MCF 10A (cell line): Measurements from ENCODE around the gene FOXL2NB. TPM values are rescaled to one million over a fixed set of nuclear protein-coding genes. Genes with fewer than 3 reads are reported as not detected.

Experiments used
- BruUV-seq: library from RNA; stranded (reverse); fragments of 400-500 nt; replicated peaks from 2 replicates; lab custom pipeline; 2021; lab: Mats Ljungman, UMichigan
- CTCF ChIA-PET: fragments of 300-600 bp; sonication (Branson Sonifier 250); formaldehyde crosslinking; extraction: SDS; loops from one replicate; lab custom pipeline; 2021; ENCODE audit warnings: antibody characterized with exemption, inconsistent platforms; lab: Yijun Ruan, JAX
- POLR2A ChIA-PET: fragments of 300-600, 350-650 bp; sonication (Branson Sonifier 250); formaldehyde crosslinking; extraction: SDS; loops from one replicate; lab custom pipeline; 2020; ENCODE audit warnings: antibody characterized with exemption, inconsistent platforms; lab: Yijun Ruan, JAX
- DNase-seq: peaks from one replicate; pipeline ENCODE4 v3.0.0-alpha.2; 2018; ENCODE audit not compliant: unreplicated experiment
- H3K27ac Mint-ChIP-seq: one replicate; pipeline ENCODE4 v1.8.0; 2022; ENCODE audit warnings: mild to moderate bottlenecking, low read depth, mixed read lengths; ENCODE audit not compliant: unreplicated experiment
- H3K27me3 Mint-ChIP-seq: one replicate; pipeline ENCODE4 v1.8.0; 2022; ENCODE audit warnings: mixed read lengths; ENCODE audit not compliant: insufficient read depth, unreplicated experiment
- H3K36me3 Mint-ChIP-seq: one replicate; pipeline ENCODE4 v1.8.0; 2022; ENCODE audit warnings: mild to moderate bottlenecking, moderate library complexity, mixed read lengths; ENCODE audit not compliant: insufficient read depth, unreplicated experiment
- H3K4me1 Mint-ChIP-seq: one replicate; pipeline ENCODE4 v1.8.0; 2022; ENCODE audit warnings: mixed read lengths; ENCODE audit not compliant: insufficient read depth, unreplicated experiment
- H3K4me3 Mint-ChIP-seq: one replicate; pipeline ENCODE4 v1.8.0; 2022; ENCODE audit warnings: mild to moderate bottlenecking, moderate library complexity, mixed read lengths; ENCODE audit not compliant: unreplicated experiment
- H3K9me3 Mint-ChIP-seq: one replicate; pipeline ENCODE4 v1.8.0; 2022; ENCODE audit warnings: mixed read lengths; ENCODE audit not compliant: unreplicated experiment
- CTCF ChIP-seq: fragments of 200-600 bp; IDR thresholded peaks from one replicate; pipeline ENCODE4 v1.8.0; 2022; ENCODE audit warnings: antibody characterized with exemption, mild to moderate bottlenecking; ENCODE audit not compliant: unreplicated experiment
- intact Hi-C: fragments of 100-400 bp; cut with micrococcal nuclease; formaldehyde crosslinking; loops from 2 replicates; pipeline ENCODE4 v1.14.1; 2022
- total RNA-seq: library from RNA; stranded (reverse); gene quantifications from 2 replicates; pipeline ENCODE4 v1.2.3, GENCODE V29; 2022

The FOXL2NB gene
- total RNA-seq, 1 experiment from 2014 or later, result 0.14 TPM

GRCh38 chr3:138945709-138946662, 1.0 kb upstream of the FOXL2NB start:
- Mint-ChIP-seq H3K27me3 (peaks cover 49% of the 10 kb centered on the region), H3K4me3 (peak overlapping the region; percentile 61), H3K36me3 (no peaks in the 10 kb centered on the region), H3K9me3 (no peaks in the 10 kb centered on the region), H3K27ac (no peak overlapping the region), H3K4me1 (no peaks in the 10 kb centered on the region)
- no TSS peak for BruUV-seq
- peak; percentile 38 for DNase-seq
- POLR2A ChIA-PET, result interaction anchor here (0.7 kb wide), 1 partner anchor 899 kb away, joined by 3 read pairs; no protein-coding TSS in a partner anchor
- peak; percentile 10 for TF ChIP-seq CTCF
- intact Hi-C loops, result no loop called here
- CTCF ChIA-PET, result interaction anchor here (1.0 to 1.1 kb wide), 2 partner anchors 12 kb away, joined by 3 to 7 read pairs; no protein-coding TSS in a partner anchor

GRCh38 chr3:138947495-138948121, 591 bp downstream of the FOXL2NB start:
- ChIA-PET POLR2A (no interaction called here), CTCF (interaction anchor here (0.5 to 3.4 kb wide), 5 partner anchors 11 to 532 kb away, joined by 3 to 14 read pairs (median 4); no protein-coding TSS in a partner anchor)
- intact Hi-C loops, result no loop called here
- no peak overlapping the region for H3K27ac Mint-ChIP-seq
- H3K9me3 Mint-ChIP-seq, result no peaks in the 10 kb centered on the region
- no TSS peak for BruUV-seq
- DNase-seq, result no peak
- H3K4me3 Mint-ChIP-seq, result no peak overlapping the region
- TF ChIP-seq CTCF, result no peak
- H3K4me1 Mint-ChIP-seq, result no peaks in the 10 kb centered on the region
- no peaks in the 10 kb centered on the region for H3K36me3 Mint-ChIP-seq
- H3K27me3 Mint-ChIP-seq, result peaks cover 51% of the 10 kb centered on the region

DNA sequence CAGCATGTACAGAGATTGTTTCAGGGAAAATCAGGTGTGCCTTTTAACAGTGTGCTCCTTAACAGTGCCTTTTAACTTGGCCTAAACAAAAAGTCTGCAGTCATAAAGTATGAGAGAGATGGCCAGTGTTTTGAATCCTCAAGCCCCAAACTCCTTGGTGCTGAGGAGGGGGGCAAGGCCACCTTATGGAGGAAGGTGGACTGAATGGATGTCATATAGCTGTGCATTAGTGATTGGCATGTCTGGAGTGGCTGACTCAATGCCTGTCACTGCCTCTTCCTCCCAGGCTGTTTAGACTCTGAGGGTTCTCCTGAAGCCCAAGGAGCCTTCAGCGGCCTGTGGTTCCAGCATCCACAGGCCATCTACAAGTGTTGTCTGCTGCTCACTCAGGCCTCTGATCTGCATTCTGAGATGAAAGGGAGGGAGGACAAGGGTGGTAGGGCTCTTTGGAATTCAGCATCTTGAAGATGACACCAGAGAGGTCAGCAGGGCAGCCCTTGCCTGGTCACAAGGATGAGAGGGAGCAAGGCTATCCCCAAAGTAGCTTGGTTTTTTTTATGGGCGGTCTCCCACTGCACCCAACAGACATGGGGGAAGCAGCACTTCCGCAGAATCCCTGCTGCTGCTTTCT, 1.5 kb downstream of the FOXL2NB start:
- Mint-ChIP-seq H3K36me3 (no peaks in the 10 kb centered on the region), H3K9me3 (no peaks in the 10 kb centered on the region), H3K4me1 (no peaks in the 10 kb centered on the region), H3K27ac (no peak overlapping the region), H3K27me3 (peaks cover 51% of the 10 kb centered on the region), H3K4me3 (no peak overlapping the region)
- POLR2A ChIA-PET, result interaction anchor here (0.6 kb wide), 1 partner anchor 292 kb away, joined by 3 read pairs; no protein-coding TSS in a partner anchor
- no peak for DNase-seq
- TF ChIP-seq CTCF, result no peak
- no TSS peak for BruUV-seq
- CTCF ChIA-PET, result interaction anchor here (0.6 to 3.4 kb wide), 2 partner anchors 12 to 33 kb away, joined by 4 to 14 read pairs; no protein-coding TSS in a partner anchor
- intact Hi-C loops, result no loop called here
